Osteocyte (in vitro differentiated cells): ENCODE results near the gene PRR33. TPM values are rescaled to one million over a fixed set of nuclear protein-coding genes. Genes with fewer than 3 reads are reported as not detected.

ENCODE experiments used
- DNase-seq: peaks from one replicate; pipeline ENCODE4 v3.0.0; 2021; ENCODE audit warnings: mixed read lengths; ENCODE audit not compliant: unreplicated experiment; ENCODE audit errors: extremely low spot score
- H3K27ac Mint-ChIP-seq: one replicate; pipeline ENCODE4 v1.8.0; 2021; ENCODE audit warnings: mild to moderate bottlenecking, mixed read lengths; ENCODE audit not compliant: unreplicated experiment
- H3K27me3 Mint-ChIP-seq: one replicate; pipeline ENCODE4 v1.8.0; 2021; ENCODE audit warnings: mixed read lengths; ENCODE audit not compliant: unreplicated experiment
- H3K36me3 Mint-ChIP-seq: one replicate; pipeline ENCODE4 v1.8.0; 2021; ENCODE audit warnings: mixed read lengths; ENCODE audit not compliant: unreplicated experiment
- H3K4me1 Mint-ChIP-seq: one replicate; pipeline ENCODE4 v1.8.0; 2021; ENCODE audit warnings: mixed read lengths; ENCODE audit not compliant: unreplicated experiment
- H3K4me3 Mint-ChIP-seq: one replicate; pipeline ENCODE4 v1.8.0; 2021; ENCODE audit warnings: mild to moderate bottlenecking, moderate library complexity, mixed read lengths; ENCODE audit not compliant: unreplicated experiment
- H3K9me3 Mint-ChIP-seq: one replicate; pipeline ENCODE4 v1.8.0; 2021; ENCODE audit warnings: mixed read lengths; ENCODE audit not compliant: unreplicated experiment
- total RNA-seq: library from RNA; stranded (reverse); gene quantifications from 2 replicates; pipeline ENCODE4 v1.2.1, GENCODE V29; 2021
- TF ChIP-seq, protein P1 (sequence below): fragments of 200-600 bp; sonication (generic); IDR thresholded peaks from 2 replicates; pipeline ENCODE4 v1.5.0; 2021; ENCODE audit warnings: antibody characterized with exemption, mild to moderate bottlenecking, moderate library complexity

The PRR33 gene
- total RNA-seq, 1 donor from 2014 or later: not detected

DNA sequence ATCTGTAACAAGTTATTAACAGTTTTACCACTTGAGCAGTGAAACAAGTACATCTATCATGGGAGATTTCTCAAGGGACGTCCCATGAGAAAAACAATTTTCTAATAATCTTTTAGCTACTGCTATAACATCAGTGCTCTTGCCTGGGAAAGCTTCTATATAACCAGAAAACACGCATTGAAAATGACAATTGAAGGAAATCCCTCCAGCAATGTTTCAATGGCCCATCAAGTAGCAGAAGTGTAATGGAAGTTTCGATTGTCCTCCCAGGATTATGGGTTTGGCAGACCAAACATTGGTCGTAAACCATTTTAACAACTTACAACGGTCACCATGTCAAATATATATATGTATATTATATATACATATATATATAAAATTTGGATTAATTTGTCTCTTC, 8.0 kb upstream of the PRR33 start:
- Mint-ChIP-seq H3K27ac (no peak overlapping the region), H3K4me3 (no peak overlapping the region), H3K36me3 (no peaks in the 10 kb centered on the region), H3K4me1 (no peaks in the 10 kb centered on the region), H3K9me3 (no peaks in the 10 kb centered on the region), H3K27me3 (peaks cover 57% of the 10 kb centered on the region)
- no peak for DNase-seq
- TF ChIP-seq, protein P1, sequence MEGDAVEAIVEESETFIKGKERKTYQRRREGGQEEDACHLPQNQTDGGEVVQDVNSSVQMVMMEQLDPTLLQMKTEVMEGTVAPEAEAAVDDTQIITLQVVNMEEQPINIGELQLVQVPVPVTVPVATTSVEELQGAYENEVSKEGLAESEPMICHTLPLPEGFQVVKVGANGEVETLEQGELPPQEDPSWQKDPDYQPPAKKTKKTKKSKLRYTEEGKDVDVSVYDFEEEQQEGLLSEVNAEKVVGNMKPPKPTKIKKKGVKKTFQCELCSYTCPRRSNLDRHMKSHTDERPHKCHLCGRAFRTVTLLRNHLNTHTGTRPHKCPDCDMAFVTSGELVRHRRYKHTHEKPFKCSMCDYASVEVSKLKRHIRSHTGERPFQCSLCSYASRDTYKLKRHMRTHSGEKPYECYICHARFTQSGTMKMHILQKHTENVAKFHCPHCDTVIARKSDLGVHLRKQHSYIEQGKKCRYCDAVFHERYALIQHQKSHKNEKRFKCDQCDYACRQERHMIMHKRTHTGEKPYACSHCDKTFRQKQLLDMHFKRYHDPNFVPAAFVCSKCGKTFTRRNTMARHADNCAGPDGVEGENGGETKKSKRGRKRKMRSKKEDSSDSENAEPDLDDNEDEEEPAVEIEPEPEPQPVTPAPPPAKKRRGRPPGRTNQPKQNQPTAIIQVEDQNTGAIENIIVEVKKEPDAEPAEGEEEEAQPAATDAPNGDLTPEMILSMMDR: no peak

DNA sequence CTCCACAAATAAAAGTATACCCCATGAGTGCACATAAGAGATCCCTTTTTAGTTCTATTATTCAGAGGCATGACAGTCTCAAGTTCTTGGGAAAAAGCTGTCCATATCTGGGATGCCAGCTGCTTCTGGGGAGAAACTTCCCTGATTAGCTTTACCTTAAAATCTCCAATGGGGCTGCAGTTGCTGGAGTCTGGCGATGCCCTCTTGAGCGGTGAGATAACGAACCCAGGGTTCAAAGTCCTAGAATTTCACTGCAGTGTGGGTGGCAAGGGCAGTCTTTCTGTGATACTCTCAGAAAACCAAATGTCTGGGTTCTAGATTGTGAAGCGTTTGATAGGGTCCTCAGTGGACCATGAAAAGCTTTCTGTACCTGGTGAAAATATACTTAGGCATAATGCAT, 7.4 kb upstream of the PRR33 start:
- no peak for DNase-seq
- no peak overlapping the region for H3K4me3 Mint-ChIP-seq
- no peaks in the 10 kb centered on the region for H3K36me3 Mint-ChIP-seq
- H3K4me1 Mint-ChIP-seq: no peaks in the 10 kb centered on the region
- H3K27ac Mint-ChIP-seq: no peak overlapping the region
- H3K9me3 Mint-ChIP-seq: no peaks in the 10 kb centered on the region
- TF ChIP-seq, protein P1: no peak
- peaks cover 57% of the 10 kb centered on the region for H3K27me3 Mint-ChIP-seq

GRCh38 chr11:1896923-1897322, 5.2 kb upstream of the PRR33 start:
- TF ChIP-seq, protein P1: no peak
- H3K27ac Mint-ChIP-seq: no peak overlapping the region
- no peak for DNase-seq
- H3K4me3 Mint-ChIP-seq: no peak overlapping the region
- H3K36me3 Mint-ChIP-seq: no peaks in the 10 kb centered on the region
- H3K4me1 Mint-ChIP-seq: no peaks in the 10 kb centered on the region
- H3K9me3 Mint-ChIP-seq: no peaks in the 10 kb centered on the region
- H3K27me3 Mint-ChIP-seq: peaks cover 51% of the 10 kb centered on the region

DNA sequence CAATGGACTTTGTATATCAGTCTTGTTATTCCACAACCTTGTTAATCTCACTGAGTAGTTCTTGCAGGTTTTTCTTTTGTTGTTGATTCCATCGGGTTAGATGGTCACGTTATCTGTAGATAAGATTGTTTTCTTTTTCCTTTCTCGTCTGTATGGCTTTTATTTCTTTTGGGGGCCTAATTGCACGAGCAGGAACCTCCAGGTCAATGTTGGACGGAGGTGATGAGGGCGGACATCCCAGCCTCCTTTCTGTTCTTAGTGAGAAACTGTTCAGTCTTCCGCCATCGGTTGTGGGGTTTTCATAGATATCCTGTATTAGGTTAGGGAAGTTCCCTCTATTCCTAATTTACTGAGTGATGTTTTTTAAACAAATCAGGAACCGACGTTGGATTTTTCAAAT, 4.8 kb upstream of the PRR33 start:
- H3K36me3 Mint-ChIP-seq: no peaks in the 10 kb centered on the region
- no peak overlapping the region for H3K4me3 Mint-ChIP-seq
- no peaks in the 10 kb centered on the region for H3K9me3 Mint-ChIP-seq
- H3K4me1 Mint-ChIP-seq: no peaks in the 10 kb centered on the region
- DNase-seq: no peak
- TF ChIP-seq, protein P1: no peak
- H3K27me3 Mint-ChIP-seq: peaks cover 47% of the 10 kb centered on the region
- H3K27ac Mint-ChIP-seq: no peak overlapping the region

DNA sequence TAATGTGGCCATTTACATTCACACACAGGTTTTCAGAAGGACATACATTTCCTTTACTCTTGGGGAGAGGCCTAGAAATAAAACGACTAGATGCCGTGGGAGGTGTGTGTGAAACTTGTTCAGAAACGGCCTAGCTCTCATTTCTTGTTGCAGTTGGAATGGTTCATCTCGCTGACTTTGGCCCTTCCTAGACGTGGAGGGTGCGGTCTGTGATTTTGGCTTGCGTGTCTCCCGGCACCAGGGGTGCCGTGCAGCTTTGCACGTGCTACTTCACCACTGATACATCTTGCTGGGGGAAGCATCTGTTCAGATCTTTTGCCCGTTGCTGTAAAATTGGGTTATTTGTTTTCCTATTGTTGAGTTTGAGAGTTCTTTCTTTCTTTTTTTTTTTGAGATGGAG, 3.1 kb upstream of the PRR33 start:
- Mint-ChIP-seq H3K4me3 (no peak overlapping the region), H3K27me3 (peaks cover 33% of the 10 kb centered on the region), H3K27ac (no peak overlapping the region), H3K4me1 (no peaks in the 10 kb centered on the region), H3K36me3 (no peaks in the 10 kb centered on the region), H3K9me3 (no peaks in the 10 kb centered on the region)
- DNase-seq: no peak
- TF ChIP-seq, protein P1: no peak
